GM19043 (cell line): ENCODE data around the gene RTL10.

Experiments
- ATAC-seq: cut with Tn5 transposase; IDR thresholded peaks from one replicate; pipeline ENCODE4 v1.9.1; 2021; ENCODE audit warnings: low read depth; ENCODE audit not compliant: unreplicated experiment

The RTL10 gene

GRCh38 chr22:19865141-19865829, 10.6 kb upstream of the RTL10 start:
- no peak for ATAC-seq

GRCh38 chr22:19864538-19865106, 9.9 kb upstream of the RTL10 start:
- ATAC-seq, result no peak

- ATAC-seq, result no peak
Measured at GRCh38 chr22:19863571-19863970, 8.9 kb upstream of the RTL10 start.

- ATAC-seq, result no peak
Measured at GRCh38 chr22:19862619-19863246, 8.1 kb upstream of the RTL10 start.

- ATAC-seq, result no peak
Measured at GRCh38 chr22:19859861-19860510, 5.3 kb upstream of the RTL10 start.

GRCh38 chr22:19857382-19857781, 2.7 kb upstream of the RTL10 start:
- no peak for ATAC-seq

GRCh38 chr22:19855504-19856409, 1.1 kb upstream of the RTL10 start:
- ATAC-seq, result no peak

GRCh38 chr22:19853879-19854777, 546 bp downstream of the RTL10 start:
- peak; percentile 6 for ATAC-seq

GRCh38 chr22:19853058-19853878, 1.4 kb downstream of the RTL10 start:
- ATAC-seq, result no peak

GRCh38 chr22:19852177-19852781, 2.4 kb downstream of the RTL10 start:
- ATAC-seq, result no peak

GRCh38 chr22:19851291-19852176, 3.1 kb downstream of the RTL10 start:
- ATAC-seq, result no peak

- ATAC-seq, result no peak
Measured at GRCh38 chr22:19850763-19851109, 3.9 kb downstream of the RTL10 start.

- ATAC-seq, result no peak
Measured at GRCh38 chr22:19849835-19850762, 4.6 kb downstream of the RTL10 start.

GRCh38 chr22:19848298-19849224, 6.1 kb downstream of the RTL10 start:
- no peak for ATAC-seq

- ATAC-seq, result no peak
Measured at GRCh38 chr22:19847345-19847632, 7.4 kb downstream of the RTL10 start.
